Endometrial microvascular endothelial cells (primary cell): ENCODE data around the gene ADCY3. TPM values are rescaled to one million over a fixed set of nuclear protein-coding genes. Genes with fewer than 3 reads are reported as not detected.

Experiments
- in situ Hi-C: cut with HindIII; loops from 2 replicates; pipeline ENCODE4 v1.10.0; 2017; ENCODE audit warnings: low sequenced_read_pairs, low pct_unique_long_range_greater_than_20kb; ENCODE audit errors: inconsistent ontology term
- total RNA-seq: library from RNA; depleted of rRNA; stranded (reverse); fragments of >200 nt; gene quantifications from one replicate; pipeline ENCODE4 v1.2.3, GENCODE V29; 2015; ENCODE audit errors: inconsistent ontology term

The ADCY3 gene
- total RNA-seq, 1 donor from 2014 or later: 38.0 TPM

- in situ Hi-C loops: no loop called here
Observed at GRCh38 chr2:24885221-24886125, 34.6 kb downstream of the ADCY3 start.

GRCh38 chr2:24883946-24884345, 36.1 kb downstream of the ADCY3 start:
- in situ Hi-C loops: no loop called here

GRCh38 chr2:24881623-24882022, 38.4 kb downstream of the ADCY3 start:
- in situ Hi-C loops: no loop called here

- in situ Hi-C loops: no loop called here
Observed at GRCh38 chr2:24881158-24881557, 38.9 kb downstream of the ADCY3 start.

GRCh38 chr2:24878341-24878740, 41.7 kb downstream of the ADCY3 start:
- in situ Hi-C loops: no loop called here

GRCh38 chr2:24877646-24878045, 42.4 kb downstream of the ADCY3 start:
- in situ Hi-C loops: no loop called here

GRCh38 chr2:24877067-24877466, 43.0 kb downstream of the ADCY3 start:
- in situ Hi-C loops: no loop called here

- in situ Hi-C loops: no loop called here
Observed at GRCh38 chr2:24875901-24876300, 44.1 kb downstream of the ADCY3 start.

- in situ Hi-C loops: no loop called here
Observed at GRCh38 chr2:24875272-24875671, 44.8 kb downstream of the ADCY3 start.

- in situ Hi-C loops: no loop called here
Observed at GRCh38 chr2:24874035-24874434, 46.0 kb downstream of the ADCY3 start.

- in situ Hi-C loops: no loop called here
Observed at GRCh38 chr2:24873619-24874018, 46.4 kb downstream of the ADCY3 start.

GRCh38 chr2:24872344-24873115, 47.5 kb downstream of the ADCY3 start:
- in situ Hi-C loops: no loop called here

GRCh38 chr2:24871852-24872333, 48.1 kb downstream of the ADCY3 start:
- in situ Hi-C loops: no loop called here

- in situ Hi-C loops: no loop called here
Observed at GRCh38 chr2:24870891-24871705, 48.9 kb downstream of the ADCY3 start.

GRCh38 chr2:24870440-24870839, 49.6 kb downstream of the ADCY3 start:
- in situ Hi-C loops: no loop called here

GRCh38 chr2:24866946-24867345, 53.1 kb downstream of the ADCY3 start:
- in situ Hi-C loops: no loop called here

GRCh38 chr2:24863641-24864040, 56.4 kb downstream of the ADCY3 start:
- in situ Hi-C loops: no loop called here

GRCh38 chr2:24861500-24861899, 58.5 kb downstream of the ADCY3 start:
- in situ Hi-C loops: no loop called here

GRCh38 chr2:24860631-24861030, 59.4 kb downstream of the ADCY3 start:
- in situ Hi-C loops: no loop called here
